ENCODE measurements around the gene ZNF563. TPM values are rescaled to one million over a fixed set of nuclear protein-coding genes. Genes with fewer than 3 reads are reported as not detected.

The ZNF563 gene
- total RNA-seq, 4 donors from 2014 or later, result 1.6 to 7.6 (median 5.5) TPM

DNA sequence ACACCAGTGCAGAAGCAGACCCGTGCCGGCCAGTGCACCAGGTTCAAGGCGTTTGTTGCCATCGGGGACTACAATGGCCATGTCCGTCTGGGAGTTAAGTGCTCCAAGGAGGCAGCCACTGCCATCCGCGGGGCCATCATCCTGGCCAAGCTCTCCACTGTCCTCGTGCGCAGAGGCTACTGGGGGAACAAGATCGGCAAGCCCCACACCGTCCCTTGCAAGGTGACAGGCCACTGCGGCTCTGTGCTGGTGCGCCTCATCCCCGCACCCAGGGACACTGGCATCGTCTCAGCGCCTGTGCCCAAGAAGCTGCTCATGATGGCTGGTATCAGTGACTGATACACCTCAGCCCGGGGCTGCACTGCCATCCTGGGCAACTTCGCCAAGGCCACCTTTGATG lies 48.8 kb downstream of the ZNF563 start:
- Histone ChIP-seq H3K4me1 (peaks cover 0 to 17% (median 6%) of the 10 kb centered on the region in 3 donors), H3K4me3 (no peak overlapping the region), H3K36me3 (peaks cover 0 to 13% of the 10 kb centered on the region in 2 donors), H3K27ac (no peak overlapping the region), H3K9me3 (peaks cover 0 to 5% (median 0%) of the 10 kb centered on the region in 3 donors), H3K27me3 (no peaks in the 10 kb centered on the region)
- TF ChIP-seq POLR2AphosphoS5 (IDR thresholded peaks at IDR 0.05) (no peak), POLR2A (IDR thresholded peaks at IDR 0.05) (no peak), EP300 (IDR thresholded peaks at IDR 0.05) (no peak)
- TF ChIP-seq, protein P1, sequence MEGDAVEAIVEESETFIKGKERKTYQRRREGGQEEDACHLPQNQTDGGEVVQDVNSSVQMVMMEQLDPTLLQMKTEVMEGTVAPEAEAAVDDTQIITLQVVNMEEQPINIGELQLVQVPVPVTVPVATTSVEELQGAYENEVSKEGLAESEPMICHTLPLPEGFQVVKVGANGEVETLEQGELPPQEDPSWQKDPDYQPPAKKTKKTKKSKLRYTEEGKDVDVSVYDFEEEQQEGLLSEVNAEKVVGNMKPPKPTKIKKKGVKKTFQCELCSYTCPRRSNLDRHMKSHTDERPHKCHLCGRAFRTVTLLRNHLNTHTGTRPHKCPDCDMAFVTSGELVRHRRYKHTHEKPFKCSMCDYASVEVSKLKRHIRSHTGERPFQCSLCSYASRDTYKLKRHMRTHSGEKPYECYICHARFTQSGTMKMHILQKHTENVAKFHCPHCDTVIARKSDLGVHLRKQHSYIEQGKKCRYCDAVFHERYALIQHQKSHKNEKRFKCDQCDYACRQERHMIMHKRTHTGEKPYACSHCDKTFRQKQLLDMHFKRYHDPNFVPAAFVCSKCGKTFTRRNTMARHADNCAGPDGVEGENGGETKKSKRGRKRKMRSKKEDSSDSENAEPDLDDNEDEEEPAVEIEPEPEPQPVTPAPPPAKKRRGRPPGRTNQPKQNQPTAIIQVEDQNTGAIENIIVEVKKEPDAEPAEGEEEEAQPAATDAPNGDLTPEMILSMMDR (IDR thresholded peaks at IDR 0.05), result no peak
- 100% methylated on average over 2 of the region's 18 CpGs; no CpG with 5 or more reads in 1 of the 2 donors for WGBS, 2 donors (ENCODE audit: low coverage in 1 of 2)
- no peak for ATAC-seq

DNA sequence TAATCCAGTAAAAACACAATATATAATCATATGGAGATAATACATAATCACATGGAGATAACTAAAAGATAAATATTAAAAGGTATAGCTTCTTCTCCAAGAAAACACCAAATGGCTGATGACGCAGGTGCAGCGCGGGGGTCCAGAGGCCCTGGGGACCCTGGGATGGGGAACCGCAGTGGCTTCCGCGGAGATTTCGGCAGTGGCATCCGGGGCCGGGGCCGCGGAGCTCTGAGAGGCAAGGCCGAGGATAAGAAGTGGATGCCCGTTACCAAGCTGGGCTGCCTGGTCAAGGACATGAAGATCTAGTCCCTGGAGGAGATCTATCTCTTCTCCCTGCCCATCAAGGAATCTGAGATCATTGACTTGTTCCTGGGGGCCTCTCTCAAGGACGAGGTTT lies 49.2 kb downstream of the ZNF563 start:
- Histone ChIP-seq H3K36me3 (peaks cover 0 to 13% of the 10 kb centered on the region in 2 donors), H3K27ac (no peak overlapping the region), H3K27me3 (no peaks in the 10 kb centered on the region), H3K4me1 (peaks cover 0 to 13% (median 5%) of the 10 kb centered on the region in 3 donors), H3K4me3 (no peak overlapping the region), H3K9me3 (peaks cover 0 to 5% (median 0%) of the 10 kb centered on the region in 3 donors)
- WGBS, 2 donors (ENCODE audit: low coverage in 1 of 2), result 94% methylated on average over 8 of the region's 14 CpGs; no CpG with 5 or more reads in 1 of the 2 donors
- ATAC-seq, result no peak
- no peak for TF ChIP-seq POLR2AphosphoS5 (IDR thresholded peaks at IDR 0.05)
- TF ChIP-seq POLR2A (IDR thresholded peaks at IDR 0.05), result no peak
- no peak for TF ChIP-seq EP300 (IDR thresholded peaks at IDR 0.05)
- TF ChIP-seq, protein P1 (IDR thresholded peaks at IDR 0.05), result no peak

DNA sequence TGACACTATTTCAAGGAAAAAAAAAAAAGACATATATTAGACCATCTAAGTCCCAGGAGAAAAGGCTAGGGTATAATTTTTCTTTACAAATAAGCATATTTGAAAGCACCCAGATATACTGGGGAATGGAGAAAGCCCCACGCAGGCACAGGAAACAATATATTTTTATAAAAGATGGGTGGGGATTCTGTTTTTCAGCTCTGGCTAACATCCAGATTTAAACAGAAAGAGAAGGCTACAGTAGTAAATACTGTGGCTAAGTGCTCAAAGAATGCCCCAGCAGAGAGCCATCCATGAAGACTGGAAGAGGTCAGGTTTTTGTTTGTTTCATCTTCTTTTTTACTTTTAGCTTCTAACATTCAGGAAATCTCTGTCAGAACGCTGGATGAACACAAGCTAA lies 54.7 kb downstream of the ZNF563 start:
- 82 to 90% methylated on average over 2 of the region's 2 CpGs for WGBS, 2 donors (ENCODE audit: low coverage in 1 of 2)
- no peak overlapping the region for H3K27ac ChIP-seq
- TF ChIP-seq, protein P1 (IDR thresholded peaks at IDR 0.05), result no peak
- TF ChIP-seq POLR2AphosphoS5 (IDR thresholded peaks at IDR 0.05), result no peak
- no peak for TF ChIP-seq EP300 (IDR thresholded peaks at IDR 0.05)
- no peaks in the 10 kb centered on the region for H3K27me3 ChIP-seq
- H3K9me3 ChIP-seq, result peaks cover 0 to 48% (median 0%) of the 10 kb centered on the region in 3 donors
- H3K4me3 ChIP-seq, result no peak overlapping the region
- ATAC-seq, result no peak
- peaks cover 0 to 40% of the 10 kb centered on the region in 2 donors for H3K36me3 ChIP-seq
- H3K4me1 ChIP-seq, result no peaks in the 10 kb centered on the region

DNA sequence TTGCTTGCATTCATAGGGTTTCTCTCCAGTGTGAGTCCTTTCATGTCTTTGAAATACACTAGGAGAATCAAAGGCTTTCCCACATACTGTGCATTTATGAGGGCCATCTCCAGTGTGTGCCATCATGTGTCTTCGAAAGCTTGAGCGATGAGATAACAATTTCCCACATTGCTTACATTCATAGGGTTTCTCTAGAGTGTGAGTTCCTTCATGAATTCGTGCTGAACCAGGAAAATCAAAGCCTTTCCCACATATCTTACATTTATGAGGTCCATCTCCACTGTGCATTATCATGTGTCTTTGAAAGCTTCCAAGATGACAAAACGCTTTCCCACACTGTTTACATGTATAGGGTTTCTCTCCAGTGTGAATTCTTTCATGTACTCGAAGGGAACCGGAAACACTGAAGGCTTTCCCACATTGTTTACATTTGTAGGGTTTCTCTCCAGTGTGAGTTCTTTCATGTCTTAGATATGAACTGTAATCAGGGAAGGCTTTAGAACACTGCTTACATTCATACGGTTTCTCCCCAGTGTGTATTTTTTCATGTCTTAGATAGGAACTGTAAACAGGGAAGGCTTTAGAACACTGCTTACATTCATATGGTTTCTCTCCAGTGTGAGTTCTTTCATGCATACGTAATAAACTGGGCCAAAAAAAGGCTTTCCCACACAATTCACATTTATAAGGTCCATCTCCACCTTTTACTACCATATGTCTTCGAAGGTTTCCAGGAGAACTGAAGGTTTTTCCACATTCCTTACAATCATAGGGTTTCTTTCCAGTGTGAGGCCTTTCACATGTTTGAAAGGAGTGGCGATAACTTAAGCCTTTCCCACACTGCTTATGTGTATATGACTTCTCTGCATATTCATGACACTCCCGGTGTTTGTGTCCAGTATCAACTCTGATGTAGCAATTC lies 60.2 kb downstream of the ZNF563 start:
- no peaks in the 10 kb centered on the region for H3K27me3 ChIP-seq
- TF ChIP-seq POLR2A (IDR thresholded peaks at IDR 0.05), result no peak
- TF ChIP-seq POLR2AphosphoS5 (IDR thresholded peaks at IDR 0.05), result no peak
- no peak for TF ChIP-seq EP300 (IDR thresholded peaks at IDR 0.05)
- TF ChIP-seq, protein P1 (IDR thresholded peaks at IDR 0.05), result no peak
- H3K9me3 ChIP-seq, result peaks cover 0 to 67% (median 0%) of the 10 kb centered on the region in 3 donors
- whole genome bisulfite sequencing, 2 donors (ENCODE audit: low coverage in 1 of 2), result 93 to 98% methylated on average over 9 to 11 of the region's 11 CpGs
- H3K36me3 ChIP-seq, result peaks cover 9 to 82% of the 10 kb centered on the region in 2 donors
- H3K27ac ChIP-seq, result no peak overlapping the region
- no peaks in the 10 kb centered on the region for H3K4me1 ChIP-seq
- no peak for ATAC-seq
- H3K4me3 ChIP-seq, result no peak overlapping the region

Data from gastroesophageal sphincter (tissue), 4 donors.